ENCODE data around the gene PTPRJ.
A peak's percentile ranks its signal among the peaks of the same experiment; 100 is the strongest.
"Not testable (repeated sequence)": the region's sequence is repeated elsewhere in the genome, so short reads cannot be mapped to it uniquely, and the experiment has no call there.

PTPRJ gene

GRCh38 chr11:47980088-47980906 lies at the start of gene PTPRJ:
PTPRJ (plus strand) TSS chr11:47980559; CDS start chr11:47980913, 354 bp downstream.
- DNase-seq, result peak; percentile 44

GRCh38 chr11:47932544-47932943 lies 47.8 kb upstream of the PTPRJ start:
- no peak for DNase-seq

DNA sequence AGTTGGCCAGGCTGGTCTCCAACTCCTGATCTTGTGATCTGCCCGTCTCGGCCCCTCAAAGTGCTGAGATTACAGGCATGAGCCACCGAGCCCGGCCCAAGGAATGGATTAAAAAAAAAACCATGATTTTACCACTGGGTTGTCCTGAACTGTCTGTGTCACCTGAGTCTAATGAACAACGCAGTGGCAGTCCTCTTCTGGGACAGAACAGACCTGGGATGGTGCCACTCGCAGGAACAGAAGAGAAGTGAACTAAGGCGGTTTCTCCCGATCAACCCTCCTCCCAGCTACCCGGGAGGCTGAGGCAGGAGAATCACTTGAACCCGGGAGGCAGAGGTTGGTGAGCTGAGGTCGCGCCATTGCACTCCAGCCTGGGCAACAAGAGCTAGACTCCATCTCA lies 46.6 kb upstream of the PTPRJ start:
- DNase-seq, result not testable (repeated sequence)

GRCh38 chr11:47938791-47939560 lies 41.4 kb upstream of the PTPRJ start:
- no peak for DNase-seq

- no peak for DNase-seq
These were observed 39.3 kb upstream of the PTPRJ start for GRCh38 chr11:47940904-47941649.

DNA sequence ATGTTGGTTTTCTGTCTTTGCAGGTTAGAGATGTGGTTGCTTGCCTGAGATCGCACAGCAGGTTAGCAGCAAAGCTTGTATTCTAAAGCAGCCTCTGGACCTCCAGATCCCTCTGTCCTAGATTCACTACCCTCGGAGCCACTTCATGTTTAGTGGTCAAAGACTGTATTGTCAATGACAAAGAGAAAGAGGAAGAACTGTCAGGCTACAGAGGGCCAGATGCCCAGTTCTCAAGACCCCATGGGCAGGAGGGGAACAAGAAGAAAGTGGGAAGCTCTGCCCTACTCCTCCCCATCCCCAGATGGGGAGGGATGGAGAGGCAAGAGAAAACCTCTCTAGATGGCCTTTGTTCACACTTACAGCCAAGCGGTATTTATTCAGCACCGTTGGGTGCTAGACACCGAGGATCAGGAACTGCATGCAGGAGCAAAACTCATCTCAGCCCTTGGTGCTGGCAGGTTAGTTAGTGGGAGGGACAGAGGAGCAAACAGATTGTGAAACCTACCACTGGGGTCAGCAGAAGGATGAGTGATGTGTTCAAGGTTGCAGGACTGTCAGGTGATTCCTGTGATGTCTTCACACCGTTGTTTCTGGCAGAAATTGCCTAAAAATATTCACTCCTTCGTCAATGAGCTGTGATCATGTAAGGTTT lies 38.3 kb upstream of the PTPRJ start:
- no peak for DNase-seq

- DNase-seq, result no peak
These were observed 36.4 kb upstream of the PTPRJ start for GRCh38 chr11:47943721-47944586.

- DNase-seq, result no peak
These were observed 35.7 kb upstream of the PTPRJ start for GRCh38 chr11:47944632-47945031.

DNA sequence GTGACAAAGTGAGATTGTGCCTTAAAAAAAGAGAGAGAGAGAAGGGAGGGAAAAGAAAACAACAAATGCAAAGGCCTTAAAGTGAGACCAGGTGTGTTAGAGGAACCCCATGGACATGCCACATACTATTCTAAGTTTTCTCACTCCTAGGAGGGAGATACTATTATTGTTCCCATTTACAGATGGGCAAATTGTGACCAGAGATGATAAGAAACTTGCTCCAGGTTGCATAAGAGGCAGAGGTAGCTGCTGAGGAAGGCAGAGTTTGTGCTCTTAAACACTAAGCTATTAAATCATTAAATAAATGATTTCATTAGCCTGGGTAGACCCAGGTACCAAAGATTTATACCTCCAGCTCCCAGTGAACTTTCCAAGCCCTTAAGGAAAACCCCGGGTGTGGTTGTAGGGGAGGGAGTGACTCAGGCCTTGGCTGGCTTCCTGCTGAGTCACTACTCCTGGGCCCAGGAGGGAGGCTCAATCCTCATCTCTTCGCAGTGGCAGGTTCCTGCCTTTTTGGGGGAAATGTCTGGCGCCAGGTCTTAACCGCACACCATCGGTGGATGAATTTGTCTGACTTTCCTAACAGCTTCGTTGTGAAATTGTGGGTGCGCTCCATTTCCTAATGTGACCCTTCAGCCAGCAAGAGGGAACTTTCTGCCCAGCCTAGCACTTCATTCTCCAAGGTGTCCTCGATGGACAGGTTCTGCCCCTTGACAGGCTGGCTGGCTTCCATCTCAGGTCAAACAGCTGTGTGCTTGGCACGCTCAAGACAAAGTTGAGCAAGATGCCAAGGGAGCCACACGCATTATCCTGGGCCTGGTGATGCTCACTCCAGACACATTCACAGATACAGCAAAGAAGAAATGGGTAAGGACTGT lies 33.4 kb upstream of the PTPRJ start:
- DNase-seq, result no peak

GRCh38 chr11:47948137-47948536 lies 32.2 kb upstream of the PTPRJ start:
- no peak for DNase-seq

DNA sequence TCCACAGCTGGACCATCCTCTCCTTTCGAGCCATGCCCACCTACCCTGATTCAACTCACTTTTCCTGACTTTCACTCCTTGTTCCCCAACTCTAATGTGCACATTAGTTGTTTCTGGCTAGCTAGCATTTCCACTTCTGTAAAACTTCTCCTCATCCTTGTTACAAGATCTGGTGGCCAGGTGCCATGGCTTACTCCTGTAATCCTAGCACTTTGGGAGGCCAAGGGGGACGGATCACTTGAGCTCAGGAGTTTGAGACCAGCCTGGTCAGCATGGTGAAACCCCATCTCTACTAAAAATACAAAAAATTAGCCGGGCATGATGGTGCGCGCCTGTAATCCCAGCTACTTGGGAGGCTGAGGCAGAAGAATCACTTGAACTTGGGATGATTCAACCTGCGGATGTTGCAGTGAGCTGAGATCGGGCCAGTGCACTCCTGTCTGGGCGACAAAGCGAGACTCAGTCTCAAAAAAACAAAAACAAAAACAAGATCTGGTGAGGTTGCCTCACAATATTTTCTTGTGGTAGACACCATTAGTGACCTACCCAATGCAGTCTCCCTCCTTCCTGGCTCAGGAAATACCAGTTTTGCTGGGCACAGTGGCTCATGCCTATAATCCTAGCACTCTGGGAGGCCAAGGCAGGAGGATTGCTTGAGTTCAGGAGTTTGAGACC lies 31.2 kb upstream of the PTPRJ start:
- not testable (repeated sequence) for DNase-seq

DNA sequence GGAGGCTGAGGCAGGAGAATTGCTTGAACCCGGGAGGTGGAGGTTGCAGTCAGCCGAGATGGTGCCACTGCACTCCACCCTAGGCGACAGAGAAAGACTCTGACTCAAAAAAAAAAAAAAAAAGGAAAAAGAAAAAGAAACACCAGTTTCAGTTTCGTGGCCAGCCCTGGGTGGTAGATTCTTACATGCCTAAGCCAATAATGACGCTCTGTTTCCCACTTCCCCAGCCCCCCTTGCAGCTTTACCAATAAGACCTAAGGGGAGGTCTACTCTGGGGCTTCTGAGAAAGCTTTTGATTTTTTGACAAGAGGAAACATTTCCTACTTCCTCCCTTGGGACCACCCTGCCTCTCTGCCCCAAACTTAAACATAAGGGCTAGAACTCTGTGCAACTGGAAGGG lies 30.0 kb upstream of the PTPRJ start:
- DNase-seq, result no peak

DNA sequence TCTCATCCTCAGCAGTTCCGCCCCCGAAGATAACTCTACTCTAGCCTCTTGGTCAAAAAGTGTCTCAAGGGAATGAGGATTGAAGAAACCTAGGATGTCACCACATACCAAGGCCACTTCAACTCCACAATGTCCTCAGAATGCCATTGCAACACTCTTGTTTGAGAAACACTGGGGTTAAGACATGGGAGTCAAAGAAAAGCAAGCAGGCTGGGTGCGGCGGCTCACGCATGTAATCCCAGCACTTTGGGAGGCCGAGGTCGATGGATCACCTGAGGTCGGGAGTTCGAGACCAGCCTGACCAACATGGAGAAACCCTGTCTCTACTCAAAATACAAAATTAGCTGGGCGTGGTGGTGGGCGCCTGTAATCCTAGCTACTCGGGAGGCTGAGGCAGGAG lies 28.9 kb upstream of the PTPRJ start:
- not testable (repeated sequence) for DNase-seq

GRCh38 chr11:47955061-47955755 lies 25.2 kb upstream of the PTPRJ start:
- no peak for DNase-seq

DNA sequence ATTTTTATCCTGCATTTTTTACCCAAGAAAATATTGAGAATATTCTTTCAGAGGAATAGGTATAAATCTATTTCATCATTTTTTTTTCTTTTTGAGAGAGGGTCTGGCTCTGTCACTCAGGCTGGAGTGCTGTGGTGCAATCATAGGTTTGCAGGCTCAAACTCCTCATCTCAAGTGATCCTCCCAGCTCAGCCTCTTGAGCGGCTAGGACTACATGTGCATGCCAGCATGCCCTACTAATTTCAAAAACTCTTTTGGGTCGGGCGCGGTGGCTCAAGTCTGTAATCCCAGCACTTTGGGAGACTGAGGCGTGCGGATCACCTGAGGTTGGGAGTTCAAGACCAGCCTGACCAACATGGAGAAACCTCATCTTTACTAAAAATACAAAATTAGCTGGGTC lies 20.3 kb upstream of the PTPRJ start:
- DNase-seq, result no peak

DNA sequence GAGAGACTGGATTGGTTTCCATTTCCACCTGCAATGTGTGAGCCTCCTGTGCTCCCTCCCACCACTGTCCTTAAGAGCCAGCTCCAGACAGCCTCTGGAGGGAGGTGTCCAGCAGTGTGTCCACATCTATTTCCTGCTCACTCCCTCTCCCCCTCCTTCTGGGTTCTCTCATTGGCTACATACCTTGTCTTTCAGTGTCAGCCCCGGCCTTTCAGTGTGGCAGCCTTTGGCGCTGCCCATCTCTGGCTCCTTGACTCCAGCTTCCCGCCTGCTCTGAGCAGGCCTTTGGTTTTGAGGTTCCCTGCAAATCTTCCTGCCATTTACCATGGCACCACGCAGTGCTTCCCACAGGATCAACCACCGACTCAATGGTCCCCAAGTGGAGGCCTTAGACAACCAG lies 19.0 kb upstream of the PTPRJ start:
- DNase-seq, result no peak

GRCh38 chr11:47964546-47964945 lies 15.8 kb upstream of the PTPRJ start:
- no peak for DNase-seq

- no peak for DNase-seq
These were observed 12.5 kb upstream of the PTPRJ start for GRCh38 chr11:47967577-47968525.

All from COR-L47 (cell line).